ENCODE data around the gene PNPLA8.

GRCh38 chr7:108529341-108529740, 3.4 kb upstream of the PNPLA8 start:
- TF ChIP-seq PATZ1 (tag by site-specific recombination; IDR thresholded peaks at IDR 0.05) (no peak), SP2 (tag by site-specific recombination; IDR thresholded peaks at IDR 0.05) (no peak), CTCF (tag by site-specific recombination; IDR thresholded peaks at IDR 0.05) (no peak), ZNF785 (tag by site-specific recombination; IDR thresholded peaks at IDR 0.05) (no peak), ZNF10 (tag by site-specific recombination; IDR thresholded peaks at IDR 0.05) (no peak), ZNF580 (tag by site-specific recombination; IDR thresholded peaks at IDR 0.05) (no peak), SP3 (tag by site-specific recombination; IDR thresholded peaks at IDR 0.05) (no peak), ZNF830 (tag by site-specific recombination; IDR thresholded peaks at IDR 0.05; ENCODE audit: low read depth) (no peak), KLF1 (tag by site-specific recombination; IDR thresholded peaks at IDR 0.05) (no peak)

Data from HEK293 (cell line).